Measurements from ENCODE around the gene CXCL9.
"Not testable (repeated sequence)": the region's sequence is repeated elsewhere in the genome, so short reads cannot be mapped to it uniquely, and the experiment has no call there.

Gene CXCL9

DNA sequence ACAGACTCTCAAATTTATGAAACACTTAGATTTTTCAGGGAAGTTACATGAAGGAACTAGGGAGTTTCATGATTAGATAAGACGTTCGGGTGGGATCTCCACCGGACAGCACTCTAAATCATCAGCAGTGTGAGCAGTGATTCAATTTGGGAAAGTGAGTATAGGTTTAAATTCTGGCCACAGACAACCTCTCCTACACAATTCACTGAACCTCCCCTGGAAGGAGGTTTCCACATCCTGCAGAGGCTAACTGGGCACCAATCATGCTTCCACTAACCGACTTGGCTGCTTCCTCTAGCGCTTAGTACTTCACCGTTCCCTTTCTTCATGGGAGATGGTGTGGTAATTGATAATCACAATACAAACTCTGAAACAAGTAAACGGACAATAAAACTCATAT is 5.6 kb downstream of the CXCL9 start:
- no peaks in the 10 kb centered on the region for H3K9me2 ChIP-seq (replicated peaks; ENCODE audit: insufficient read depth, low read length)
- H3K27me3 ChIP-seq (ENCODE audit: low read length) = no peaks in the 10 kb centered on the region
- no peaks in the 10 kb centered on the region for H4K20me1 ChIP-seq (ENCODE audit: low read depth, low read length)
- TF ChIP-seq, protein P1, sequence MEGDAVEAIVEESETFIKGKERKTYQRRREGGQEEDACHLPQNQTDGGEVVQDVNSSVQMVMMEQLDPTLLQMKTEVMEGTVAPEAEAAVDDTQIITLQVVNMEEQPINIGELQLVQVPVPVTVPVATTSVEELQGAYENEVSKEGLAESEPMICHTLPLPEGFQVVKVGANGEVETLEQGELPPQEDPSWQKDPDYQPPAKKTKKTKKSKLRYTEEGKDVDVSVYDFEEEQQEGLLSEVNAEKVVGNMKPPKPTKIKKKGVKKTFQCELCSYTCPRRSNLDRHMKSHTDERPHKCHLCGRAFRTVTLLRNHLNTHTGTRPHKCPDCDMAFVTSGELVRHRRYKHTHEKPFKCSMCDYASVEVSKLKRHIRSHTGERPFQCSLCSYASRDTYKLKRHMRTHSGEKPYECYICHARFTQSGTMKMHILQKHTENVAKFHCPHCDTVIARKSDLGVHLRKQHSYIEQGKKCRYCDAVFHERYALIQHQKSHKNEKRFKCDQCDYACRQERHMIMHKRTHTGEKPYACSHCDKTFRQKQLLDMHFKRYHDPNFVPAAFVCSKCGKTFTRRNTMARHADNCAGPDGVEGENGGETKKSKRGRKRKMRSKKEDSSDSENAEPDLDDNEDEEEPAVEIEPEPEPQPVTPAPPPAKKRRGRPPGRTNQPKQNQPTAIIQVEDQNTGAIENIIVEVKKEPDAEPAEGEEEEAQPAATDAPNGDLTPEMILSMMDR (IDR thresholded peaks at IDR 0.05; ENCODE audit: insufficient read depth, low read length, poor library complexity, severe bottlenecking) = no peak
- no peak for TF ChIP-seq EZH2phosphoT487 (conservative IDR thresholded peaks at IDR 0.05; ENCODE audit: low read length)
- H3F3A ChIP-seq (ENCODE audit: insufficient read depth) = no peaks in the 10 kb centered on the region
- H2AFZ ChIP-seq (ENCODE audit: low read depth, low read length, severe bottlenecking) = no peak overlapping the region
- H3K79me2 ChIP-seq (ENCODE audit: insufficient read depth, low read length) = no peaks in the 10 kb centered on the region
- no peak overlapping the region for H3K9ac ChIP-seq (ENCODE audit: low read length)
- H3K4me2 ChIP-seq (ENCODE audit: low read depth, low read length, poor library complexity, severe bottlenecking) = no peak overlapping the region
- no peak overlapping the region for H3K27ac ChIP-seq (ENCODE audit: low read depth, low read length)
- H3K4me3 ChIP-seq (ENCODE audit: insufficient read depth, low read length, poor library complexity, severe bottlenecking) = no peak overlapping the region
- H3K36me3 ChIP-seq (ENCODE audit: low read length) = no peaks in the 10 kb centered on the region
- no peaks in the 10 kb centered on the region for H3K9me3 ChIP-seq (ENCODE audit: insufficient read depth, low read length)

DNA sequence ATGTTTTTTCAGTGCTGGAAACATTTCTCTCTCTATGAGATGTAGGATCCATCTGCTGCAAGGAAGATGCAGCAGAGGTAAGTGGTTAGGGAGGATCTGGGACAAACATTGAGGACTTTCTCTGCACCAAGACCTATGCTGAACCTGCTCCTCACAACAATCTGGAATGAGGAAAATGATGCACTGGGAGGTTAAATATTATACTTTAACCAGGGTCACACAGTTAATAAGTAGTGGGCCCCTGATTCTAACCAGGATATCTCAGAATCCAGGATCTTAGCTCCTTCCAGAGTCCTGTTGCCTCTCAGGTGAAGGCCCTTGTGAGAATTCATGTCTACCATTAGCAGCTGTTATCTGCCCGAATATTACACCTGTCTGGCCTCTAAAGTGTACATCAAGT is 7.0 kb downstream of the CXCL9 start:
- Histone ChIP-seq H3K9me2 (replicated peaks; ENCODE audit: insufficient read depth, low read length) (no peaks in the 10 kb centered on the region), H2AFZ (ENCODE audit: low read depth, low read length, severe bottlenecking) (no peak overlapping the region), H3K9me3 (ENCODE audit: insufficient read depth, low read length) (no peaks in the 10 kb centered on the region), H3K27ac (ENCODE audit: low read depth, low read length) (no peak overlapping the region), H4K20me1 (ENCODE audit: low read depth, low read length) (no peaks in the 10 kb centered on the region), H3K27me3 (ENCODE audit: low read length) (no peaks in the 10 kb centered on the region), H3F3A (ENCODE audit: insufficient read depth) (no peaks in the 10 kb centered on the region), H3K4me2 (ENCODE audit: low read depth, low read length, poor library complexity, severe bottlenecking) (no peak overlapping the region), H3K9ac (ENCODE audit: low read length) (no peak overlapping the region), H3K36me3 (ENCODE audit: low read length) (no peaks in the 10 kb centered on the region), H3K4me3 (ENCODE audit: insufficient read depth, low read length, poor library complexity, severe bottlenecking) (no peak overlapping the region), H3K79me2 (ENCODE audit: insufficient read depth, low read length) (no peaks in the 10 kb centered on the region)
- no peak for TF ChIP-seq EZH2phosphoT487 (conservative IDR thresholded peaks at IDR 0.05; ENCODE audit: low read length)
- TF ChIP-seq, protein P1 (IDR thresholded peaks at IDR 0.05; ENCODE audit: insufficient read depth, low read length, poor library complexity, severe bottlenecking) = no peak

DNA sequence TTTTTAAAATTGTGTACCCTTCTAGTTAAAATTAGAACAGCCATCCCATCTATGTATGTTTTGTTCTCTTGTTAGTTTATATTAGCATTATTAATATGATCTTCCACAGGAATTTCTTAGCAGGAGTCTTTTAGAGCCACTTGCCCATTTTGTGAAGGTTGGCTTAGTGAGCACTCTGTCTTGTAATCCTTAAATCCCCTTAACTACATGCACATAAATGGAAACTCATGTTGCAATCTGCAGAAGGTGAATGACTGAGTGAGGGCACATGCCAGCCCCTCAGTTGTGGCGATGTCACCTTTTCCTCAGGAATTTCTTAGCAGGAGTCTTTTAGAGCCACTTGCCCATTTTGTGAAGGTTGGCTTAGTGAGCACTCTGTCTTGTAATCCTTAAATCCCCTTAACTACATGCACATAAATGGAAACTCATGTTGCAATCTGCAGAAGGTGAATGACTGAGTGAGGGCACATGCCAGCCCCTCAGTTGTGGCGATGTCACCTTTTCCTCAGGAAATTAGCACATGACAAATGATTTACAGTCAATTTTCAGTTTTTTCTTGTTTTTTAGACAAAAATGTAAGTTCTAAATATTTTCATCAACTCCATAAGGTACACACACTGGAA is 8.7 kb downstream of the CXCL9 start:
- H3K9me3 ChIP-seq (ENCODE audit: insufficient read depth, low read length); H3K4me2 ChIP-seq (ENCODE audit: low read depth, low read length, poor library complexity, severe bottlenecking); H3K4me3 ChIP-seq (ENCODE audit: insufficient read depth, low read length, poor library complexity, severe bottlenecking); H4K20me1 ChIP-seq (ENCODE audit: low read depth, low read length); H3K9ac ChIP-seq (ENCODE audit: low read length); H3K9me2 ChIP-seq (replicated peaks; ENCODE audit: insufficient read depth, low read length); H3K27ac ChIP-seq (ENCODE audit: low read depth, low read length); H3K27me3 ChIP-seq (ENCODE audit: low read length); H3K79me2 ChIP-seq (ENCODE audit: insufficient read depth, low read length); H2AFZ ChIP-seq (ENCODE audit: low read depth, low read length, severe bottlenecking); H3K36me3 ChIP-seq (ENCODE audit: low read length); H3F3A ChIP-seq (ENCODE audit: insufficient read depth): not testable (repeated sequence)

DNA sequence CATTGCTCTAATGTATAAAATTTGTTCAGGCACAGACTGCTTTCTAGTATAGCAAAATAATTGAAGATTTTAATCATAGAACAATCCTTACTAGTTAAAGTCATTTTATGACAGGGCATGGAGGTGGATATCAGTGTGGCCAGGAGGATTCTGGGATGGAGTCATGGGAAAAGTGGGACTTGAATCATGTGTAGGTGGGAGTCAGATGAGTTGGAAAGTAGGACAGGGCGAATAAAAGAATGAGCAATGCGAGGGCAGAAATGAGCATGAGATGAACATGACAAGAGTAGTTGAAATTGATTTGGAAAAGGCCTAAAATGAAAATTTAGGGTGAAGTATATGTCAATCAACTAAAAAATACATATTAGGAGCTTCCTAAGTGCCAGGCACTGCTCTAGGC is 9.4 kb downstream of the CXCL9 start:
- no peak overlapping the region for H2AFZ ChIP-seq (ENCODE audit: low read depth, low read length, severe bottlenecking)
- TF ChIP-seq, protein P1 (IDR thresholded peaks at IDR 0.05; ENCODE audit: insufficient read depth, low read length, poor library complexity, severe bottlenecking) = no peak
- TF ChIP-seq EZH2phosphoT487 (conservative IDR thresholded peaks at IDR 0.05; ENCODE audit: low read length) = no peak
- no peak overlapping the region for H3K4me3 ChIP-seq (ENCODE audit: insufficient read depth, low read length, poor library complexity, severe bottlenecking)
- H3K4me2 ChIP-seq (ENCODE audit: low read depth, low read length, poor library complexity, severe bottlenecking) = no peak overlapping the region
- no peak overlapping the region for H3K9ac ChIP-seq (ENCODE audit: low read length)
- H3K9me2 ChIP-seq (replicated peaks; ENCODE audit: insufficient read depth, low read length) = no peaks in the 10 kb centered on the region
- H3K79me2 ChIP-seq (ENCODE audit: insufficient read depth, low read length) = no peaks in the 10 kb centered on the region
- no peaks in the 10 kb centered on the region for H4K20me1 ChIP-seq (ENCODE audit: low read depth, low read length)
- H3K9me3 ChIP-seq (ENCODE audit: insufficient read depth, low read length) = no peaks in the 10 kb centered on the region
- no peak overlapping the region for H3K27ac ChIP-seq (ENCODE audit: low read depth, low read length)
- no peaks in the 10 kb centered on the region for H3K36me3 ChIP-seq (ENCODE audit: low read length)
- H3K27me3 ChIP-seq (ENCODE audit: low read length) = no peaks in the 10 kb centered on the region
- H3F3A ChIP-seq (ENCODE audit: insufficient read depth) = no peaks in the 10 kb centered on the region
